ENCODE data around the gene PKP3.
"Not testable (repeated sequence)": the region's sequence is repeated elsewhere in the genome, so short reads cannot be mapped to it uniquely, and the experiment has no call there.

PKP3 gene

GRCh38 chr11:396948-397548, 3.0 kb downstream of the PKP3 start:
- DNase-seq = peak; percentile 46 to 54

DNA sequence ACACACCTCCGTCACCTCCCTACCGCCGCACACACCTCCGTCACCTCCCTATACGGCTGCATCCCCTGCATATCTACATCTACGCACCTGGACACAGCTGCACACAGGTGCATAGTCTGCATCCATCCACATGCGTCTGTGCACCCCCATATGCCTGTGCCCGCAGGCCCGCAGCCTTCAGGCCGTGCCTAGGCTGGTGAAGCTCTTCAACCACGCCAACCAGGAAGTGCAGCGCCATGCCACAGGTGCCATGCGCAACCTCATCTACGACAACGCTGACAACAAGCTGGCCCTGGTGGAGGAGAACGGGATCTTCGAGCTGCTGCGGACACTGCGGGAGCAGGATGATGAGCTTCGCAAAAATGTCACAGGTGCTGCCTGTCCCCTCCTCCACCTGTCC, 4.8 kb downstream of the PKP3 start:
- peak; percentile 17 to 46 for DNase-seq

- DNase-seq = peak in 1 of 2 donors; percentile 8
Observed at GRCh38 chr11:399731-400211, 5.8 kb downstream of the PKP3 start.

GRCh38 chr11:400241-400689, 6.3 kb downstream of the PKP3 start:
- no peak for DNase-seq

GRCh38 chr11:401196-401595, 7.2 kb downstream of the PKP3 start:
- DNase-seq = not testable (repeated sequence)

- no peak for DNase-seq
Observed at GRCh38 chr11:403021-403760, 9.2 kb downstream of the PKP3 start.

DNA sequence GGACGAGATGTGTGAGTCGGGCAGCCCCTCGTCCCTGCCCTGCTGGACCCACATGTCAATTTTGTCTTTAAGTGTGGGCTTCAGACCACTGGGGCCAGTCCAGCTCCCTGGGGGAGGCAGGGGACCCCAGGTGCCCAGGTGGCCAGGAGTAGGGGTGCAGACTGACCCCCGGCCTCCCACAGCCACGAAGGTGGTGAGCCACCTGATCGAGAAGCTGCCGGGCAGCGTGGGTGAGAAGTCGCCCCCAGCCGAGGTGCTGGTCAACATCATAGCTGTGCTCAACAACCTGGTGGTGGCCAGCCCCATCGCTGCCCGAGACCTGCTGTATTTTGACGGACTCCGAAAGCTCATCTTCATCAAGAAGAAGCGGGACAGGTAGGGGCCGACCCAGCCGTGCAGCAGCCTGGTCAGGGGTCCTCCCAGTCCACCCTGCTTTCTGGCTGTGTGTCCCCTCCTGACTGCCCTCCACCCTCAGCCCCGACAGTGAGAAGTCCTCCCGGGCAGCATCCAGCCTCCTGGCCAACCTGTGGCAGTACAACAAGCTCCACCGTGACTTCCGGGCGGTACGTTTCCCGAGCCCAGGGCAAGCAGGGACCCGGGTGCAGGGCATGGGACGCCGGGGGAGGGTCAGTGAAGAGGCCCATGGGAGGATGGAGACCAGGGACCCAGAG, 9.9 kb downstream of the PKP3 start:
- DNase-seq = no peak

GRCh38 chr11:404551-405264, 10.7 kb downstream of the PKP3 start:
- DNase-seq = no peak

DNA sequence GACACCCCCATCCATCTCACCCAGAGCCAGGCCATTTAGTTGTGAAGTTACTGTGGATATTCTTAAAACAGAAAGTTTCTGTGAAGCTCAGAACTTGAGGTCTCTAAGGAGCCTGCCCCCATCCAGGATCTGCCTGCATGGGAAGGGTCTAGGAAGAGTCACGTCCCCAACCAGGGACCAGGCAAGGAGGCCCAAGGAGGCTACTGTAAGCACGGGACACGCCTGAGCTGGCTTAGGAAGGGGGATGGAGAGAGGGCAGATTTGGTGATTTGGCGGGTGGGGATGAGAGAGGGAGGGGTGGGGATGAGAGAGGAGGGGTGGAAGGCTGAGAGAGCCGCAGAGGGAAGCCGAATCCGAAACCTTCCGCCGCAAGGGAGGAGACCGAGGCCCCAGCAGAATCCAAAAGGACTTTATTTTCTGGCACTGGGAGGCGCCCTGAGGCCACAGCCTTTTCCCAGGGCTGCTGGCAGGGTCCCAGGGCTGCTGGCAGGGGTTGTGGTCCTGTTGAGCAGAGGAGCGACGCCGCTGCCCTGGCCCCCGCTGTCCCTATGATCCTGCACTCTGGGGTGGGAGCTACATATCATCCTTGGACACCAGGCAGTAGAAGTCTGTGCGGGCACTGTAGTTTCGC, 11.4 kb downstream of the PKP3 start:
- no peak for DNase-seq

- no peak for DNase-seq
Observed at GRCh38 chr11:405954-406795, 12.2 kb downstream of the PKP3 start.

GRCh38 chr11:406796-407650, 13.0 kb downstream of the PKP3 start:
- DNase-seq = peak; percentile 71 to 74

GRCh38 chr11:407651-408123, 13.7 kb downstream of the PKP3 start:
- no peak for DNase-seq

GRCh38 chr11:408154-409007, 14.4 kb downstream of the PKP3 start:
- DNase-seq = no peak

GRCh38 chr11:409008-409599, 15.1 kb downstream of the PKP3 start:
- DNase-seq = no peak

GRCh38 chr11:409600-410483, 15.8 kb downstream of the PKP3 start:
- no peak for DNase-seq

GRCh38 chr11:410711-411110, 16.7 kb downstream of the PKP3 start:
- not testable (repeated sequence) for DNase-seq

GRCh38 chr11:411520-411919, 17.5 kb downstream of the PKP3 start:
- DNase-seq = not testable (repeated sequence)

GRCh38 chr11:412641-413119, 18.7 kb downstream of the PKP3 start:
- no peak for DNase-seq

Data from inflammatory macrophage (primary cell).